Measurements from ENCODE around the gene SLC8A1.

DNA sequence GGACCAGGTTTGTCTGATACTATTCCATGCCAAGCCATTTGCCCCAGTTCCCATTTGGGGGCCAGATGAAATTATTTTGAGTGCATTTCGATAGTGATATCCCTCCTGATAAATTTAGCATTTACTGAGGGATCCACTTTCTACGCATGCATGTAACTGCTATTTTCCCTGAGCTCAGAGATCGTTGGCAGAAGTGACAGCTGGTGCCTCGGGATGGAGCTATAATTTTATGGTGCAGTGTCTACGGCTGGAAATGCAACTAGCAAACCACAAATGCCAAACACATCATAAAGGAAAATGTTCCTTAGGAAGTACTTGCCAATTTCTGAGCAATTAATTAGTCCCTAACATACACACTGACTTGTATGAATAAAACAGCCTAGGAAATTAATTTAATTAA is 254.8 kb downstream of the SLC8A1 start:
- no peak for TF ChIP-seq CTCF (IDR thresholded peaks at IDR 0.05; ENCODE audit: insufficient read depth, low read length)
- TF ChIP-seq SPI1 (IDR thresholded peaks at IDR 0.05; ENCODE audit: borderline replicate concordance, low read depth): no peak
- TF ChIP-seq, protein P1, sequence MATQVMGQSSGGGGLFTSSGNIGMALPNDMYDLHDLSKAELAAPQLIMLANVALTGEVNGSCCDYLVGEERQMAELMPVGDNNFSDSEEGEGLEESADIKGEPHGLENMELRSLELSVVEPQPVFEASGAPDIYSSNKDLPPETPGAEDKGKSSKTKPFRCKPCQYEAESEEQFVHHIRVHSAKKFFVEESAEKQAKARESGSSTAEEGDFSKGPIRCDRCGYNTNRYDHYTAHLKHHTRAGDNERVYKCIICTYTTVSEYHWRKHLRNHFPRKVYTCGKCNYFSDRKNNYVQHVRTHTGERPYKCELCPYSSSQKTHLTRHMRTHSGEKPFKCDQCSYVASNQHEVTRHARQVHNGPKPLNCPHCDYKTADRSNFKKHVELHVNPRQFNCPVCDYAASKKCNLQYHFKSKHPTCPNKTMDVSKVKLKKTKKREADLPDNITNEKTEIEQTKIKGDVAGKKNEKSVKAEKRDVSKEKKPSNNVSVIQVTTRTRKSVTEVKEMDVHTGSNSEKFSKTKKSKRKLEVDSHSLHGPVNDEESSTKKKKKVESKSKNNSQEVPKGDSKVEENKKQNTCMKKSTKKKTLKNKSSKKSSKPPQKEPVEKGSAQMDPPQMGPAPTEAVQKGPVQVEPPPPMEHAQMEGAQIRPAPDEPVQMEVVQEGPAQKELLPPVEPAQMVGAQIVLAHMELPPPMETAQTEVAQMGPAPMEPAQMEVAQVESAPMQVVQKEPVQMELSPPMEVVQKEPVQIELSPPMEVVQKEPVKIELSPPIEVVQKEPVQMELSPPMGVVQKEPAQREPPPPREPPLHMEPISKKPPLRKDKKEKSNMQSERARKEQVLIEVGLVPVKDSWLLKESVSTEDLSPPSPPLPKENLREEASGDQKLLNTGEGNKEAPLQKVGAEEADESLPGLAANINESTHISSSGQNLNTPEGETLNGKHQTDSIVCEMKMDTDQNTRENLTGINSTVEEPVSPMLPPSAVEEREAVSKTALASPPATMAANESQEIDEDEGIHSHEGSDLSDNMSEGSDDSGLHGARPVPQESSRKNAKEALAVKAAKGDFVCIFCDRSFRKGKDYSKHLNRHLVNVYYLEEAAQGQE (IDR thresholded peaks at IDR 0.05; ENCODE audit: insufficient replicate concordance, low read depth): no peak
- no peak for TF ChIP-seq POLR2AphosphoS5 (IDR thresholded peaks at IDR 0.05; ENCODE audit: low read depth)
- TF ChIP-seq GABPA (IDR thresholded peaks at IDR 0.05; ENCODE audit: low read depth): no peak

All from HL-60 (cell line).